Subcutaneous abdominal adipose tissue (tissue), 5 donors: ENCODE results near the gene OGDH.

ENCODE experiments used
- H3K27ac ChIP-seq: one replicate; pipeline ENCODE4 v1.7.0; 2013; ENCODE audit warnings: low read depth, mild to moderate bottlenecking, inconsistent platforms, low read length, moderate library complexity
- H3K27me3 ChIP-seq, 5 donors: one replicate each; pipeline ENCODE4 v1.7.0; 2013; ENCODE audit warnings: low read length in 5 of 5, inconsistent platforms in 1 of 5; ENCODE audit not compliant: control insufficient read depth in 5 of 5, insufficient read depth in 4 of 5
- H3K36me3 ChIP-seq, 5 donors: one replicate each; pipeline ENCODE4 v1.7.0; 2013; ENCODE audit warnings: low read length in 5 of 5; ENCODE audit not compliant: control insufficient read depth in 5 of 5, insufficient read depth in 5 of 5
- H3K4me1 ChIP-seq, 5 donors: one replicate each; pipeline ENCODE4 v1.7.0; 2013; ENCODE audit warnings: low read length in 5 of 5, mild to moderate bottlenecking in 3 of 5, moderate library complexity in 1 of 5; ENCODE audit not compliant: control insufficient read depth in 5 of 5, insufficient read depth in 5 of 5
- H3K4me3 ChIP-seq, 5 donors: one replicate each; pipeline ENCODE4 v1.7.0; 2013; ENCODE audit warnings: low read length in 5 of 5, low read depth in 1 of 5
- H3K9ac ChIP-seq, 5 donors: one replicate each; pipeline ENCODE4 v1.7.0; 2013; ENCODE audit warnings: low read length in 5 of 5, mild to moderate bottlenecking in 4 of 5, moderate library complexity in 3 of 5
- H3K9me3 ChIP-seq, 5 donors: one replicate each; pipeline ENCODE4 v1.7.0; 2013; ENCODE audit warnings: low read length in 5 of 5; ENCODE audit not compliant: control insufficient read depth in 5 of 5
- donor health status: healthy.
- donor health status: healthy.
- donor health status: healthy.
- donor health status: healthy.
- donor health status: healthy.

OGDH gene

DNA sequence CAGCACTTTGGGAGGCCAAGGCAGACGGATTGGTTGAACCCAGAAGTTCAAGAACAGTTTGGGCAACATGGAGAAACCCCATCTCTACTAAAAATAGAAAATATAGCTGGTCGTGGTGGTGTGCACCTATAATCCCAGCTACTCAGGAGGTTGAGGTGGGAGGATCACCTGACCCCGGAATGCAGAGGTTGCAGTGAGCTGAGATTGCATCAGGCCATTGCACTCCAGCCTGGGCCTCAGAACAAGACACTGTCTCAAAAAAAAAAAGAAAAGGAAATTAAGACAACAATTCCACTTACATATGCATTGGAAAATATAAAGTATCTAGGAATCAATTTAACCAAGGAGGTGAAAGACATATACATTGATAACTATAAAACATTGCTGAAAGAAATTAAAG is 7.2 kb upstream of the OGDH start:
- H3K27me3 ChIP-seq, result no peaks in the 10 kb centered on the region

DNA sequence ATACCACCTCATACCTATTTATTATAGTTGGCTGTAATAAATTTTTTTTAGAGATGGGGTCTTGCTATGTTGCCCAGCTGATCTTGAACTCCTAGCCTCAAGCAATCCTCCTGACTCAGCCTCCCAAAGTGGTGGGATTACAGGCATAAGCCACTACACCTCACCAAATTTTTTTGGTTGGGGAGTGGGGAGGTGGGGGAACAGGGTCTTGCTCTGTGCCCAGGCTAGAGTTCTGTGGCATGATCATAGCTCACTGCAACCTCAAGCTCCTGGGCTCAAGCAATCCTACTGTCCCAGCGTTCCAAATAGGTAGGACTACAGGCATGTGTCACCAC is 3.9 kb upstream of the OGDH start:
- peaks cover 4 to 18% (median 13%) of the 10 kb centered on the region in 5 donors for H3K4me1 ChIP-seq
- no peak overlapping the region for H3K4me3 ChIP-seq
- H3K27me3 ChIP-seq, result no peaks in the 10 kb centered on the region
- no peak overlapping the region for H3K27ac ChIP-seq
- no peaks in the 10 kb centered on the region for H3K9me3 ChIP-seq
- H3K36me3 ChIP-seq, result no peaks in the 10 kb centered on the region
- H3K9ac ChIP-seq, result no peak overlapping the region

More for the DNA sequence above, 7.2 kb upstream of the OGDH start:
- Histone ChIP-seq H3K9ac (no peak overlapping the region), H3K36me3 (no peaks in the 10 kb centered on the region), H3K4me3 (no peak overlapping the region), H3K9me3 (no peaks in the 10 kb centered on the region), H3K27ac (no peak overlapping the region), H3K4me1 (peaks cover 0 to 4% (median 0%) of the 10 kb centered on the region in 5 donors)

DNA sequence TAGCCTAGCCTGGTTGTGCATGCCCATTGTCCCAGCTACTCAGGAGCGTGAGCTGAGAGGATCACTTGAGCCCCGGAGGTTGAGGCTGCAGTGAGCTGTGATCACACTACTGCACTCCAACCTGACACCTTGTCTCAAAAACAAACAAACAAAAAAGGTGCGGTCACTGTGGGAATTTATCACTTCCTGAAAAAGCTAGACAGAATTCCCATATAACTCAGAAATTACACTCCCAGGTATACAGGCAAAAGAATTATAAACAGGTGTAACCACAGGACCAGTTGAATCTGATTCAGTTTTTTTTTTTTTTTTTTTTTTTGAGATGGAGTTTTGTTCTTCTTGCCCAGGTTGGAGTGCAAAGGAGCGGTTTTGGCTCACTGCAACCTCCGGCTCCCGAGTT is 3.2 kb upstream of the OGDH start:
- Histone ChIP-seq H3K4me1 (peaks cover 4 to 19% (median 14%) of the 10 kb centered on the region in 5 donors), H3K4me3 (no peak overlapping the region), H3K36me3 (no peaks in the 10 kb centered on the region)

DNA sequence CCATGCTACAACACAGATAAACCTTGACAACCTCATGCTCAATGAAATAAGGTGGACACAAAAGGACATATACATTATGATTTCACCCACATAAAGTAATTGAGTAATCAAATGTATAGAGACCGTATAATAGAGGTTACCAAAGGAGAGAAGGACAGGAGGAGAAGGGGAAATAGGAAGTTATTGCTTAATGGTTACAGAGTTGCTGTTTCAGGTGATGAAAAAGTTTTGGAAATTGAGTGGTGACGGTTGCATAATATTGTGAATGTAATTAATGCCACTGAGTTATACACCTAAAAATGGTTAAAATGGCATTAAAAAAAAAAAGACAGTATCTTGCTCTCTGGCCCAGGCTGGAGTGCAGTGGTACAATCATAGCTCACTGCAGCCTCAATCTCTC is 1.5 kb upstream of the OGDH start:
- H3K36me3 ChIP-seq, result no peaks in the 10 kb centered on the region
- H3K9me3 ChIP-seq, result no peaks in the 10 kb centered on the region
- H3K4me1 ChIP-seq, result peaks cover 4 to 23% (median 17%) of the 10 kb centered on the region in 5 donors
- H3K27ac ChIP-seq, result no peak overlapping the region
- no peak overlapping the region for H3K4me3 ChIP-seq
- no peaks in the 10 kb centered on the region for H3K27me3 ChIP-seq
- H3K9ac ChIP-seq, result no peak overlapping the region

More for the DNA sequence above, 3.2 kb upstream of the OGDH start:
- no peak overlapping the region for H3K27ac ChIP-seq
- H3K9me3 ChIP-seq, result no peaks in the 10 kb centered on the region
- no peaks in the 10 kb centered on the region for H3K27me3 ChIP-seq
- no peak overlapping the region for H3K9ac ChIP-seq

DNA sequence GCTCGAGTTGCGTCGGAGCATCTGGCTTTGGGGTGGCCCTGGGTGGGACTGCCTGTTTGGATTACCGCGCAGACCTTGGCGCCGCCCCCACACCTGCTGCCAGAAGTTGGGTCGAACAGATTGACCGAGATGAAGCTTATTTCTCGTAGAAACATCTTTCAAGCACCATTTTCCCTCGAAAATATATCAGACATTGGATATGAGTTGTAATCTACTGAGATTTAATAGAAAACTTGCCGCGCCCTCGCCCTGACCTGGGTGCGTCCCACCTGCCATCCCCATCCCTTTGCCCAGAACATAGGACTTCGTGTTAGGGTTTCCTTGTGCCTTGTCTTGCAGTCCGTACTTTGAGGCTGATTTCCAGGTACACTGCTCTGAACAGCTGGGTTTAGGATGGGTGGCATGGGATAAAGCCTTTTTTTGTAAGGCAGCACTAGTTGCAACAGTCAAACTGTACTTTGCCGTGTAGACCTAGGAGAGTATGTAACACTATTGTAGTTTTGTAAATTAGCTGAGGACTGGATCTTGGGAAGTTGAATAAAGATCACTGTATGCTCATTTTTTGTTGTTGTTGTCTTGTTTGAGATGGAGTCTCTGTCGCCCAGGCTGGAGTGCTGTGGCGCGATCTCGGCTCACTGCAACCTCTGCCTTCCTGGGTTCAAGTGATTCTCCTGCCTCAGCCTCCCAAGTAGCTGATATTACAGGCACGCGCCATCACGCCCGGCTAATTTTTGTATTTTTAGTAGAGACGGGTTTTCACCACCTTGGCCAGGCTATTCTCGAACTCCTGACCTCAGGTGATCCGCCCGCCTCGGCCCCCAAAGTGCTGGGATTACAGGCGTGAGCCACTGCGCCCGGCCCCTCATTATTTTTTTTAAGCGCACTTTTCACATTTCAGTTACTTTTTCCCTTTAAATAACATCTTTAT is 978 bp downstream of the OGDH start:
- Histone ChIP-seq H3K36me3 (no peaks in the 10 kb centered on the region), H3K27ac (peak overlapping the region; percentile 90), H3K9me3 (no peaks in the 10 kb centered on the region), H3K27me3 (no peaks in the 10 kb centered on the region), H3K9ac (peak overlapping the region; percentile 42 to 96 (median 87)), H3K4me1 (peaks cover 4 to 23% (median 17%) of the 10 kb centered on the region in 5 donors), H3K4me3 (peak overlapping the region; percentile 76 to 94 (median 87))

DNA sequence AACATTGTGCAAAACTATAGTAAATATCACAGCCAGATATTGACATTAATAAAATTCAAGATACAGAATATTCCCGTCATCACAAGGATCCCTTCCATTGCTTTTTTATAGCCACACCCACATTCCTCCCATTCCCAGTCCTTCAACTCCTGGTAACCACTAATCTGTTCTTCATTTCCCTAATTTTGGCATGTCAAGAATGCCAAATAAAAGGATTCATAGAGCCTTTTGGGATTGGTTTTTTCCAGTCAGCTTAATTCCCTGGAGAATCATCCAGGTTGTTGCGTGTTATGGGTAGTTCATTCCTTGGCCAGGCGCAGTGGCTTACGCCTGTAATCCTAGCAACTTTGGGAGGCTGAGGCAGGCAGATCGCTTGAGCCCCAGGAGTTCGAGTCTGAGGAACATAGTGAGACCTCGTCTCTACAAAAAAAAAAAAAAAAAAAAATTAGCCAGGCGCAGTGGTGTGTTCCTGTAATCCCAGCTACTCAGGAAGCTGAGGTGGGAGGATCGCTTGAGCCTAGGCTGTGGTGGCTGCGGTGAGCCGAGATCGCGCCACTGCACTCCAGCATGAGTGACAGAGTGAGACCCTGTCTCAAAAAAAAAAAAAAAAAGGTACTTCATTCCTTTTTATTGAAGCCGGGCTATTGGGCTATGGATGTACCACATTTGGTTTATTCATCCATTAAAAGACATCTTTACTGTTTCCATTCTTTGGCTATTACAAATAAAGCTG is 2.7 kb downstream of the OGDH start:
- Histone ChIP-seq H3K9me3 (no peaks in the 10 kb centered on the region), H3K9ac (no peak overlapping the region), H3K4me3 (no peak overlapping the region), H3K27ac (no peak overlapping the region), H3K36me3 (no peaks in the 10 kb centered on the region), H3K27me3 (no peaks in the 10 kb centered on the region), H3K4me1 (peaks cover 4 to 23% (median 17%) of the 10 kb centered on the region in 5 donors)

DNA sequence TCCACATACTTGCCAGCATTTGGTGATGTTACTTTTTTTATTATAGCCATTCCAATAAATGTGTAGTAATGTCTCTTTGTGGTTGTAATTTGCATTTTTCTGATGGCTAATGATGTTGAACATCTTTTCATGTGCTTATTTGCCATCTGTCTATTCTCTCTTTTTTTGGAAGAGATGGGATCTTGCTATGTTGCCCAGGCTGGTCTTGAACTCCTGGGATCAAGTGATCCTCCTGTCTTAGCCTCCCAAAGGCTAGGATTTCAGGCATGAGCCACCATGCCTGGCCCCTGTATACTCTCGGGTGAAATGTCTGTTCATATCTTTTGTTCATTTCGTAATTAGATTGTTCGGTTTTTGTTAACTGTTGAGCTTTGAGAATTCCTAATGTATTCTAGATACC is 3.4 kb downstream of the OGDH start:
- Histone ChIP-seq H3K36me3 (no peaks in the 10 kb centered on the region), H3K27me3 (no peaks in the 10 kb centered on the region), H3K9ac (no peak overlapping the region), H3K4me1 (peaks cover 4 to 24% (median 19%) of the 10 kb centered on the region in 5 donors), H3K27ac (no peak overlapping the region), H3K9me3 (no peaks in the 10 kb centered on the region), H3K4me3 (no peak overlapping the region)

DNA sequence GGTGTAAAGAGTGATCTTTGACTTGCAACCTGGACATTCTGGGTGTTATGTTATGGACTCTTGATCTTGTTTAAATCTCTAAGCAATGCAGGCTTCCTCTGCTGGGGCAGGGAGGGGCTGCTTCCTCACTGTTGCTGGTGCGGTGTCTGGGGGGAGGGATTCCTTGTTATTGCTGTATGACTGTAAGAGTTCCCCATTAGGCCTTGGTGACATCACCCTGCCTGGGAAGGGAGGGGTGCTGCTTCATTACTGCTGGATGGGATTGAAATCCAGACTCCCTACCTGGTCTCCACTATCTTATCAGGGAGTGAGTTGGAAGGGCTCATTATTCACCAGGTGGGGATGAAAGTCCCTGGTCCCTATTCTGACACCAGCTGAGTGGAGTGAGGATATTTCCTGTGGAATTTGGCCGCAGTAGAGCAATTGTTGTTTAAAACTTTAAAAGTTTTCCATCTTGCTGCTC is 8.8 kb downstream of the OGDH start:
- H3K27ac ChIP-seq, result peak overlapping the region; percentile 30
- no peaks in the 10 kb centered on the region for H3K9me3 ChIP-seq
- peaks cover 0 to 6% (median 2%) of the 10 kb centered on the region in 5 donors for H3K36me3 ChIP-seq
- H3K27me3 ChIP-seq, result no peaks in the 10 kb centered on the region
- no peak overlapping the region for H3K4me3 ChIP-seq
- peaks cover 3 to 20% (median 11%) of the 10 kb centered on the region in 5 donors for H3K4me1 ChIP-seq
- H3K9ac ChIP-seq, result peak overlapping the region in 1 of 5 donors; percentile 1

DNA sequence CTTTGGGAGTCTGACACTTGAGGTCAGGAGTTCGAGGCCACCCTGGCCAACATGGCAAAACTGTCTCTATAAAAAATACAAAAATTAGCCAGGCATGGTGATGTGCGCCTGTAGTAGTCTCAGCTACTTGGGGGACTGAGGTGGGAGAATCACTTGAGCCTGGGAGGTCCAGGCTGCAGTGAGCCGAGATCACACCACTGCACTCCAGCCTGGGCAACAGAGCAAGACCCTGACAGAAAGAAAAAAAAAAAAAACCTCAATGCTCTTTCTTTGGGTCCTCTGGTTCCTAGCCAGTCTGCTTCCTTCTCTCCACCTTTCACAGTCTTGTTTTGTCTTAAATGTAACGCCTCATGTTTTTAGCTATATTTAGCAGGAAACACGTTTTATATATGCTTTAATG is 9.4 kb downstream of the OGDH start:
- no peak overlapping the region for H3K4me3 ChIP-seq
- H3K27me3 ChIP-seq, result no peaks in the 10 kb centered on the region
- H3K36me3 ChIP-seq, result peaks cover 0 to 6% (median 2%) of the 10 kb centered on the region in 5 donors
- no peaks in the 10 kb centered on the region for H3K9me3 ChIP-seq
- H3K27ac ChIP-seq, result peak overlapping the region; percentile 30
- peaks cover 3 to 20% (median 12%) of the 10 kb centered on the region in 5 donors for H3K4me1 ChIP-seq
- H3K9ac ChIP-seq, result no peak overlapping the region

DNA sequence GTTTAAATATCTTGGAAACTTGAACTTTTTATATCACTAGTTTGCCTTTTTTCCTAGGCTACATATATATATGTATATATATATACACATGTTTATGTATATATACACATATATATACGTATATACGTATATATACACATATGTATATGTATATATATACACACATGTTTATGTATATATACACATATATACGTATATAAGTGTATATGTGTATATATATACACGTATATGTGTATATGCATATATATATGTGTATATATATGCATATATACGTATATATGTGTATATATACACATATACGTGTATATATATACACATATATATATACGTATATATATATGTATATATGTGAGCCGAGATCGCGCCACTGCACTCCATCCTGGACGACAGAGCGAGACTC is 10.1 kb downstream of the OGDH start:
- H3K4me1 ChIP-seq, result peaks cover 3 to 25% (median 18%) of the 10 kb centered on the region in 5 donors
- no peaks in the 10 kb centered on the region for H3K27me3 ChIP-seq
- H3K9ac ChIP-seq, result no peak overlapping the region
- H3K36me3 ChIP-seq, result peaks cover 0 to 6% (median 2%) of the 10 kb centered on the region in 5 donors
- no peak overlapping the region for H3K4me3 ChIP-seq
- no peak overlapping the region for H3K27ac ChIP-seq
- no peaks in the 10 kb centered on the region for H3K9me3 ChIP-seq
